Activated T-cell treated with anti-CD3 and anti-CD28 coated beads, Interleukin-2, amount 50 U/mL, for 1 hour (primary cell): ENCODE measurements around the gene WNT6.
"Not testable (repeated sequence)": the region's sequence is repeated elsewhere in the genome, so short reads cannot be mapped to it uniquely, and the experiment has no call there.

Experiments
- DNase-seq: peaks from one replicate; pipeline ENCODE4 v3.0.0-alpha.2; 2020

The WNT6 gene

GRCh38 chr2:218831378-218831990, 28.1 kb upstream of the WNT6 start, which contains the start of gene PRKAG3:
TSS of gene PRKAG3 (minus strand) at chr2:218831803.
- no peak for DNase-seq

DNA sequence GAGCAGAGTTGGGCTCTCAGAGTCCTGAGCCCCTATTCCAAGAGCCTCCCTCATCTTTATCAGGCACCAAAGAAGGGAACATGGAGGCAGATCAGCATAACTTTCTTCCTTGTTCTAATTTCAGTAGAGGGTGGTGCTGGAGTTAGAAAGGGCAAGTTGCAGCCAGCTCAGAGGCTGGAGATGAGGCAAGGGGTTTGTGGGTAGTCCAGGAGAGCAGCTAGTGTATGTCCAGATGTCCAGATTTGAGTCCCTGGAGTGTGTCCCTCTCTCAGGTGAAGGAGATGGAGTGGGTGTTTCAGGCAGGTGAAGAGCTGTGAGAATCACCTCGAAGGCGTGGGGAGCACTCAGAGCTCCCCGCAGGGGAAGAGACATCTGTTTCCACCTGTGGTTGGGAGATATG, 27.5 kb upstream of the WNT6 start:
- DNase-seq = no peak

DNA sequence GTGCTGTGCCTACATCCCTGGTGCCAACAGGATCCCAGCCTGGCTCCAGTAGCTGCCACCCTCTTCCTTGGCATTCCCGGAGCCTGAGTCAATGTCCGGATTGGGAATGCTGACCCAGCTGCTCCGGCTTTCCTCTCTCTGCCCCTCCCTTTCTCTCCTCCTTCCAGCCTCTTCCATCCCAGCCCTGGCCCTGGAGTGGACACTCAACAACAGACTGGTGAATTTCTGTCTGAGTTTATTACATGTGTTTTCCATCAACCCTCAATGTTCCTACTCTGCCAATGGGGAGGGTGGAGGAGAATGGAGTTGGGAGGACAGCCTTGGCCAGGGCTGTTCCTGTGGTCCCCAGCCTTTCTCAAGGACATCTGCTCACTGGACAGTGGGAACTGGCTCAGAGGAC, 27.1 kb upstream of the WNT6 start:
- no peak for DNase-seq

DNA sequence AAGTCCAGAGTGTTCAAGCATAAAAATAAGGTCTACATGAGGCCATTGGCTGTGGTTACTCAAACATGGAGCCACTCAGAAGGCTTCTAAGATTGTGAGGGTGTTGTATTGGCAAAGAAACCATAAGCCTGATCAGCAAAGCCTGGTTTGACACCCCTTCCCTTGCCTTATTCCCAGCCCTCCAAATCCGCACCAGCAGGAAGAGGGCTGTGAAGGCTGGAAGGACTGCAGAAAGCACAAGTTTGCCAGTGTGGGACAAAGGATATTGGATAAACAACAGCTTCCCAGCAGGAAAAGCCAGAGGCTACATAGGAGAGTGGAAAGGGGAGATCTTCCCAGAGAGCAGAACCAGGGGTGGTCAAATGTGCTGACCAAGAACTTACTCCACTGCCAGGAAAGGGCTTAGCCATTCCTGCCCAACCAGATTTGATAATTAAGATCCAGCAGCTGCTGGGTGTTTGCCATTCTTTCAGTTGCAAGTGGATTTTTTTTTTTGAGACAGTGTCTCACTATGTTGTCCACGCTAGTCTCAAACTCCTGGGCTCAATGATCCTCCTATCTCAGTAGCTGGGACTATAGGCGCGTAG, 26.5 kb upstream of the WNT6 start:
- no peak for DNase-seq

- no peak for DNase-seq
Observed at GRCh38 chr2:218834685-218835084, 24.9 kb upstream of the WNT6 start.

GRCh38 chr2:218837495-218837894, 22.1 kb upstream of the WNT6 start:
- no peak for DNase-seq

GRCh38 chr2:218839430-218839829, 20.2 kb upstream of the WNT6 start:
- DNase-seq = no peak

DNA sequence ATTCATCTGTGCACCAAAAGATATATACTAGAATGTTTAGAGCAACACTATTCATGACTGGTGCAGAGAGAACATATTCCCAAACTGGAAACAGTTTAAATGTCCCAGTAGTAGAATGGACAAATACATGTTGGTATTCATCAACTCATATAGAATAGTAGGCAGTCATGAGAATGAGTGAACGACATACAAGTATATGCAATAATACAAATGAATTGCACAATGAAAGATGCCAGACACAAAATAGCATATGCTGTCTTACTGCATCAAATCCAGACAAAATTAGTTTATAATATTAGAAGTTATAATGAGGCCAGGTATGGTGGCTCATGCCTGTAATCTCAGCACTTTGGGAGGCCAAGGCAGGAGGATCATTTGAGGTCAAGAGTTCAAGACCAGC, 19.7 kb upstream of the WNT6 start:
- no peak for DNase-seq

- DNase-seq = not testable (repeated sequence)
Observed at GRCh38 chr2:218844334-218844733, 15.3 kb upstream of the WNT6 start.

DNA sequence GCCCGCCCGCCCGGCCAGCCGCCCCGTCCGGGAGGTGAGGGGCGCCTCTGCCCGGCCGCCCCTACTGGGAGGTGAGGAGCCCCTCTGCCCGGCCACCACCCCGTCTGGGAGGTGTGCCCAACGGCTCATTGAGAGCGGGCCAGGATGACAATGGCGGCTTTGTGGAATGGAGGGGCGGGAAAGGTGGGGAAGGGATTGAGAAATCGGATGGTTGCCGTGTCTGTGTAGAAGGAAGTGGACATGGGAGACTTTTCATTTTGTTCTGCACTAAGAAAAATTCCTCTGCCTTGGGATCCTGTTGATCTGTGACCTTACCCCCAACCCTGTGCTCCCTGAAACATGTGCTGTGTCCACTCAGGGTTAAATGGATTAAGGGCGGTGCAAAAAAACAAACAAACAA, 12.6 kb upstream of the WNT6 start:
- not testable (repeated sequence) for DNase-seq

- no peak for DNase-seq
Observed at GRCh38 chr2:218849721-218850120, 9.9 kb upstream of the WNT6 start.

DNA sequence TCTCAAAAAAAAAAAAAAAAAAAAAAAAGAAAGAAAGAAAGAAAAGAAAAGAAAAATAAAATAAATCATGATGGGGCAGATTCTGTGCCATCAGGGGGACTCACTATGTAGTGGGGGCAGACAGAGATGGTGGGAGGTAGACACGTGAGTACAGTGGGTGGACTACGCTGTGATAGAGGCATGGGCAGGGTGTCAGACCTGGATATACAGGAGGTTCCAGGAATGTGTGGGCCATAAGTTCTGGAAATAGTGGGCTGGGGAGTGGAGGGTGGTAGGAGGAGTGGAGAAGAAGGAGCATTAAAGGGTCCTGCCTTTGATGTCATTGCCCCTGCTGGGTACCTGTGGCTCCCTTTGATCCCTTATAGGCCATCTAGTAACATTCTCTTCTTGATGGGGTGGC, 8.8 kb upstream of the WNT6 start:
- DNase-seq = no peak

DNA sequence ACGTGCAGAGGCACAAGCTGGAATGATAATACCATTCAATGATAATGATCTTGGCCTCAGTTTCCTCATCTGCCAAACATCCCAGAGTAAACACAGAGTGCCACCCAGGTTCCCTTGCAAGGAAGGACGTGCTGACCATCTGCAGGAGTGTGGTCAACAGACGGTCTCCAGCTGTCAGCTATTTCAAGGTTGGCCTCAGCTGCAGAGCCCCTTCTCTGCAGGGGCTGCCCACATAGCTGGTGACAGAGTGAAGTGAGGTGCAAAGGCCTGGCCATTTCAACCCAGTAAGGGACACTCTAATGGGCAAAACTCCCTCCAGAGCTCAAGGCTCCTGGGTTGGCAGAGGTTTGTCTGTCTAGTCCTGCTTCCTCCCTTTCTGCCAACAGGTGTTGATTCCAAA, 8.3 kb upstream of the WNT6 start:
- no peak for DNase-seq

DNA sequence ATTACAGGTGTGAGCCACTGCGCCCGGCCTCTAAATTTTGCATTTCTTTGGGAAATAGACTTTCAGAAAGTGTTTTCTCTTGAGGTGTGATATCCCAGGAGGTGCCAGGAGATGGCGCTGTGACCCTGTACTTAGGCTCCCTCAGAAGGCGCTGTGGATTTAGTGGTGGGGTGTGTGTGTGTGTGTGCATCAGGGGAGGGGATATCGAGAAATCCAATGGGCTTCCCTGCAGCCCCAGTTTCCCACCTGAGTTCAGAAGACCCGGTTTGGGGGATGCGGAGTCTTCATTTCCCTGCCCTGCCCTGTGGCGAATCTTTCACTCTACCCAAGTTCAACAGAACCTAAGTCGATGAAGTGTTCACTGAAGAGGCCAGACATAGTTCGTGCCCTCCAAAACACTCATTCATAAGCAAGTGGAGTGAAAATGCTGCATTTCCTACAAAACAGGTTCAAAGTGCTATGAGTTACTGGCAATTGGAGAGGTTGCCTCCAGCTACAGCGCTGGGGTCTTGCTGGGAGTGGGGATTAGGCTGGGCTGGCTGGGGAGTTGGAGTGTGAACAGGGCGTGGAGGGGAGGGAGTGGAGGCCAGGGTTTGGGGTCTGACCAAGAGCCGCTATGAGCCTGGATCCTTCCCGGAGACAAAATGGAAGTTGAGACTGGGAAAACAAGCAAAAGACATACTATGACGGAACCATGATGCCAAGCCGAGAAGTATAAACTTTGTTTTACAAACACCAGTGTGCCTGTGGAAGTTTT, 6.5 kb upstream of the WNT6 start:
- DNase-seq = peak; percentile 72

GRCh38 chr2:218853766-218854165, 5.8 kb upstream of the WNT6 start:
- no peak for DNase-seq

DNA sequence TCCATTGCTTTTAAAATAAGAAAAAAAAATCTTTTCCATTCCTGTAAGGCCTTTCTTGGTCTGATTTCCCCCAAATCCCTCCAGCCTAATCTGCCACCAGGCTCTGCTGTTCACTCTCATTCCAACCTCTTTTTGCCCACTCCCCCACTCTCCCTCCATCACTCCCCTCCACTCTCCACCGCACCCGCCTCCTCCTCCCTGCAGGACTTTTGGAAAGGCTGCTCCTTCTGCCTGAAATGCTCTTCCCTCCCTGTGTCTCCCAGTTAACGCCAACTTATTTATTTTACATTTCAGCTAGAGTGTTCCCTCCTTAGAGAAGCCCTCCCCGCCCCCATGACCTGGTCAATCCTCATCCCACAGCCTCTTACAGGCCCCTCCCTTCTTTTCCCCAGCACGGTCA, 4.7 kb upstream of the WNT6 start:
- no peak for DNase-seq

GRCh38 chr2:218855305-218856166, 4.1 kb upstream of the WNT6 start:
- no peak for DNase-seq

GRCh38 chr2:218856167-218856895, 3.3 kb upstream of the WNT6 start:
- DNase-seq = no peak

- DNase-seq = no peak
Observed at GRCh38 chr2:218856896-218857243, 2.7 kb upstream of the WNT6 start.

DNA sequence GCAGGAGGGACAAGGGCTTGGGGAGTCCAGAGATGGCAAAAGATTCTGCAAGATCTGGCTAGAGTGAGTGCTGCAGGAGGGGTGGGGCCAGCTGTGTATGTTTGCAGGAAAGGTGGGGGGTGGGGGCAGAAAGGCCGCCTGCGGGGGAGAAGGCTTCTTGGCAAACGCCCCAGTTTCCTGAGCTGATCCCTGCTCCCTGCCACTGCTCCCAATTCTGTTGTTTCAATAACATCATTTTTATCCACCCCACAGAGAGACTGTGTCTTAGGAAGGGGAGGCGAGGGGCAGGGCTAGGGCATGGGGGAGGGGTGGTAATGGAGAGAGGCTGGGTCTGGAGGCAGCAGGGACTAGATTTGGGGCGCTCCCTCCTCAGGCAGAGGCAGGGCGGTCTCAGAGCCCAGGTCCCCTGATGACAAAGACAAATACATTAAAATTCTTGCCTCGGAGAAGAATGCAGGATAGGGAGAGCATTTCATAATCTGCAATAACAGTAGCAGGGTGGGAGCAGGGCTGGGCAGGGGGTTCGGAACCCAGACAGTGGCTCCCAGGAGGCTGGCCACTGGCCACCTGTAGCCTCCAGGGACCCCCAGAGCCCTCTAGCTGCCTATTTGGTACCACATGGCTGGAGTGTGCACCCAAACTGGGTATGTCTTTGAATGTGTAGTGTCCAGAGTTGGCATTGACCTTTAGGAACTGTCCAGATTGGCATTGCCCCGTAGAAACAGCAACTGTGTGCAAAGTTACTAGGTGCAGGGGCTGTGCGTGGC, 2.1 kb upstream of the WNT6 start:
- DNase-seq = no peak

DNA sequence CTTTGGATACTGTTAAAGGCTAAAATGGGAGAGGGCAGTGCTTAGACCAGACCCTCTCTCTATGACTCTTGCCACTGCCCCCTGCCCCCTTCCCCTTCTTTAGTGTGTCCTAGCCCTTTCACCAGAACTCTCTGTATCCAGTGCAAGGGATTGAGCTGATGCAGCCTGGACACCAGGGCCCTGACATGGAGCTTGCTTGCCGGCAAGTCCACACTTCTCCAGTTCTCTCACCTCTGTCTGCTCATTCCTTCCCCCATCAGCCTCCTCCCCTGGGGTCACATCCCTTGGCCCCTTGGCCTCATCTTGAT, 1.5 kb upstream of the WNT6 start:
- no peak for DNase-seq
